ENCODE measurements around the gene SPINT1.

The SPINT1 gene

GRCh38 chr15:40894681-40895448 is 51.0 kb downstream of the SPINT1 start:
- DNase-seq: no peak

- DNase-seq: no peak
Observed at GRCh38 chr15:40899536-40900207, 55.8 kb downstream of the SPINT1 start.

- DNase-seq: no peak
Observed at GRCh38 chr15:40900256-40901052, 56.6 kb downstream of the SPINT1 start.

GRCh38 chr15:40901053-40901443 is 57.2 kb downstream of the SPINT1 start:
- no peak for DNase-seq

- no peak for DNase-seq
Observed at GRCh38 chr15:40902605-40903561, 59.0 kb downstream of the SPINT1 start.

- DNase-seq: no peak
Observed at GRCh38 chr15:40904552-40905201, 60.8 kb downstream of the SPINT1 start.

- no peak for DNase-seq
Observed at GRCh38 chr15:40906091-40906990, 62.5 kb downstream of the SPINT1 start.

- DNase-seq: no peak
Observed at GRCh38 chr15:40906991-40907802, 63.3 kb downstream of the SPINT1 start.

All from NCI-H187 treated with DMSO at 0.1 percent for 48 hours (cell line).